ENCODE results near the gene RCSD1. TPM values are rescaled to one million over a fixed set of nuclear protein-coding genes. Genes with fewer than 3 reads are reported as not detected.

Gene RCSD1
- total and polyA plus RNA-seq, 10 of the 15 experiments (the other 5 are each of a cell fraction or from before 2014, with no cell fraction given) = 11.4 to 78.3 (median 71.6) TPM

GRCh38 chr1:167698313-167698712 lies 68.3 kb downstream of the RCSD1 start:
- H3K4me3 ChIP-seq = no peak overlapping the region
- in situ Hi-C loops (cut with MboI) = no loop called here
- ChIA-PET SMC1A (ENCODE audit: uncharacterized antibody, unreplicated experiment) (interaction anchor here (1.7 to 1.8 kb wide), 3 partner anchors 9 to 98 kb away, joined by 4 to 5 read pairs (median 5); no protein-coding TSS in a partner anchor), POLR2A (no interaction called here), CTCF (interaction anchor here (1.3 to 1.7 kb wide), 3 partner anchors 9 to 98 kb away, joined by 4 to 6 read pairs (median 6); no protein-coding TSS in a partner anchor), RAD21 (ENCODE audit: unreplicated experiment) (no interaction called here)
- DNase-seq (ENCODE audit: low read depth, low spot score) = no peak
- H2AFZ ChIP-seq (ENCODE audit: control insufficient read depth, low read depth, low read length) = no peak overlapping the region
- no peak overlapping the region for H3K27ac ChIP-seq (ENCODE audit: control insufficient read depth, insufficient read depth)
- no peak overlapping the region for H3K4me2 ChIP-seq (ENCODE audit: control insufficient read depth, insufficient read depth)
- 85% methylated on average over 4 of the region's 4 CpGs for WGBS (ENCODE audit: insufficient coverage, insufficient replicate concordance, low lambda C conversion rate, missing lambda C conversion rate)
- no peak for FAIRE-seq
- ATAC-seq = no peak
- peaks cover 10 to 54% of the 10 kb centered on the region in 2 experiments for H3K36me3 ChIP-seq (ENCODE audit: control insufficient read depth in 2 of 2, insufficient read depth in 2 of 2, low read length in 1 of 2)
- intact Hi-C loops (cut with micrococcal nuclease; ENCODE audit: unreplicated experiment) = no loop called here
- H3K9me3 ChIP-seq (replicated peaks; ENCODE audit: control insufficient read depth, insufficient read depth, low read length) = no peaks in the 10 kb centered on the region
- H3K4me1 ChIP-seq (ENCODE audit: control insufficient read depth, insufficient read depth, low read length) = no peaks in the 10 kb centered on the region
- no peaks in the 10 kb centered on the region for H3K79me2 ChIP-seq (ENCODE audit: control insufficient read depth, insufficient read depth, low read length)
- no peak overlapping the region for H3K9ac ChIP-seq (ENCODE audit: control insufficient read depth, insufficient read depth, low read length)
- no peaks in the 10 kb centered on the region for H4K20me1 ChIP-seq (ENCODE audit: control insufficient read depth, insufficient read depth)
- BruUV-seq (replicated peaks) = no TSS peak
- TF ChIP-seq ELK1 (IDR thresholded peaks at IDR 0.05; ENCODE audit: low read depth, low read length) = no peak
- TF ChIP-seq CHD1 (IDR thresholded peaks at IDR 0.05; ENCODE audit: low read depth, low read length) = no peak
- TF ChIP-seq NRF1 (conservative IDR thresholded peaks at IDR 0.05; ENCODE audit: low read depth, low read length) = no peak
- no peak for TF ChIP-seq ESRRA (IDR thresholded peaks at IDR 0.05; ENCODE audit: low read length)
- TF ChIP-seq ZBED1 (IDR thresholded peaks at IDR 0.05; ENCODE audit: borderline replicate concordance) = no peak
- TF ChIP-seq TCF7 (IDR thresholded peaks at IDR 0.05; ENCODE audit: borderline replicate concordance) = no peak
- no peak for TF ChIP-seq WRNIP1 (IDR thresholded peaks at IDR 0.05; ENCODE audit: borderline replicate concordance, low read depth, low read length)
- no peaks in the 10 kb centered on the region for H3K27me3 ChIP-seq (replicated peaks in 1 of 2; ENCODE audit: control insufficient read depth in 2 of 2, insufficient read depth in 2 of 2, low read length in 1 of 2)

- Histone ChIP-seq H4K20me1 (ENCODE audit: control insufficient read depth, insufficient read depth) (no peaks in the 10 kb centered on the region), H3K9ac (ENCODE audit: control insufficient read depth, insufficient read depth, low read length) (no peak overlapping the region), H3K4me3 (no peak overlapping the region), H3K9me3 (replicated peaks; ENCODE audit: control insufficient read depth, insufficient read depth, low read length) (no peaks in the 10 kb centered on the region), H3K36me3 (ENCODE audit: control insufficient read depth in 2 of 2, insufficient read depth in 2 of 2, low read length in 1 of 2) (peaks cover 5 to 45% of the 10 kb centered on the region in 2 experiments), H3K4me1 (ENCODE audit: control insufficient read depth, insufficient read depth, low read length) (peaks cover 13% of the 10 kb centered on the region), H3K4me2 (ENCODE audit: control insufficient read depth, insufficient read depth) (no peak overlapping the region), H2AFZ (ENCODE audit: control insufficient read depth, low read depth, low read length) (no peak overlapping the region), H3K79me2 (ENCODE audit: control insufficient read depth, insufficient read depth, low read length) (no peaks in the 10 kb centered on the region), H3K27me3 (replicated peaks in 1 of 2; ENCODE audit: control insufficient read depth in 2 of 2, insufficient read depth in 2 of 2, low read length in 1 of 2) (no peaks in the 10 kb centered on the region), H3K27ac (ENCODE audit: control insufficient read depth, insufficient read depth) (no peak overlapping the region)
- SMC1A ChIA-PET (ENCODE audit: uncharacterized antibody, unreplicated experiment) = no interaction called here
- BruUV-seq (replicated peaks) = no TSS peak
- WGBS (ENCODE audit: insufficient coverage, insufficient replicate concordance, low lambda C conversion rate, missing lambda C conversion rate) = 100% methylated on average over 1 of the region's 1 CpG
- RAD21 ChIA-PET (ENCODE audit: unreplicated experiment) = interaction anchor here (0.5 kb wide), 1 partner anchor 165 kb away, joined by 4 read pairs; no protein-coding TSS in a partner anchor
- FAIRE-seq (no peak), ATAC-seq (no peak), DNase-seq (ENCODE audit: low read depth, low spot score) (no peak)
- TF ChIP-seq TAF1 (IDR thresholded peaks at IDR 0.05; ENCODE audit: borderline replicate concordance, low read depth, low read length) = no peak
- TF ChIP-seq STAT1 (conservative IDR thresholded peaks at IDR 0.05) = no peak
- no peak for TF ChIP-seq ATF7 (IDR thresholded peaks at IDR 0.05; ENCODE audit: low read depth)
- no peak for TF ChIP-seq NRF1 (conservative IDR thresholded peaks at IDR 0.05; ENCODE audit: low read depth, low read length)
- no peak for TF ChIP-seq MLLT1 (IDR thresholded peaks at IDR 0.05)
- TF ChIP-seq CBFB (IDR thresholded peaks at IDR 0.05; ENCODE audit: low read depth) = no peak
- no peak for TF ChIP-seq SMAD1 (IDR thresholded peaks at IDR 0.05; ENCODE audit: low read depth, partially characterized antibody)
- no peak for TF ChIP-seq TARDBP (IDR thresholded peaks at IDR 0.05; ENCODE audit: borderline replicate concordance)
- CTCF ChIA-PET = interaction anchor here (0.6 to 2.3 kb wide), 2 partner anchors 12 to 14 kb away, joined by 3 to 11 read pairs; no protein-coding TSS in a partner anchor
- POLR2A ChIA-PET = no interaction called here
- in situ Hi-C loops (cut with MboI) = no loop called here
- intact Hi-C loops (cut with micrococcal nuclease; ENCODE audit: unreplicated experiment) = no loop called here
These were observed 71.5 kb downstream of the RCSD1 start for GRCh38 chr1:167701510-167701909.

Measured in GM12878 (cell line).